GM04504 (cell line): Measurements from ENCODE around the gene USP1.

Experiments used
- DNase-seq: peaks from one replicate; pipeline ENCODE4 v3.0.0-alpha.2; 2012; ENCODE audit warnings: low read depth

Gene USP1, protein sequence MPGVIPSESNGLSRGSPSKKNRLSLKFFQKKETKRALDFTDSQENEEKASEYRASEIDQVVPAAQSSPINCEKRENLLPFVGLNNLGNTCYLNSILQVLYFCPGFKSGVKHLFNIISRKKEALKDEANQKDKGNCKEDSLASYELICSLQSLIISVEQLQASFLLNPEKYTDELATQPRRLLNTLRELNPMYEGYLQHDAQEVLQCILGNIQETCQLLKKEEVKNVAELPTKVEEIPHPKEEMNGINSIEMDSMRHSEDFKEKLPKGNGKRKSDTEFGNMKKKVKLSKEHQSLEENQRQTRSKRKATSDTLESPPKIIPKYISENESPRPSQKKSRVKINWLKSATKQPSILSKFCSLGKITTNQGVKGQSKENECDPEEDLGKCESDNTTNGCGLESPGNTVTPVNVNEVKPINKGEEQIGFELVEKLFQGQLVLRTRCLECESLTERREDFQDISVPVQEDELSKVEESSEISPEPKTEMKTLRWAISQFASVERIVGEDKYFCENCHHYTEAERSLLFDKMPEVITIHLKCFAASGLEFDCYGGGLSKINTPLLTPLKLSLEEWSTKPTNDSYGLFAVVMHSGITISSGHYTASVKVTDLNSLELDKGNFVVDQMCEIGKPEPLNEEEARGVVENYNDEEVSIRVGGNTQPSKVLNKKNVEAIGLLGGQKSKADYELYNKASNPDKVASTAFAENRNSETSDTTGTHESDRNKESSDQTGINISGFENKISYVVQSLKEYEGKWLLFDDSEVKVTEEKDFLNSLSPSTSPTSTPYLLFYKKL

GRCh38 chr1:62436466-62437272, at the start of gene USP1:
Gene USP1, plus strand, starts transcription at chr1:62437049. Its CDS starts 2,819 bp downstream, at chr1:62439868.
- DNase-seq = peak; percentile 100

GRCh38 chr1:62389531-62389930, 47.3 kb upstream of the USP1 start:
- no peak for DNase-seq

DNA sequence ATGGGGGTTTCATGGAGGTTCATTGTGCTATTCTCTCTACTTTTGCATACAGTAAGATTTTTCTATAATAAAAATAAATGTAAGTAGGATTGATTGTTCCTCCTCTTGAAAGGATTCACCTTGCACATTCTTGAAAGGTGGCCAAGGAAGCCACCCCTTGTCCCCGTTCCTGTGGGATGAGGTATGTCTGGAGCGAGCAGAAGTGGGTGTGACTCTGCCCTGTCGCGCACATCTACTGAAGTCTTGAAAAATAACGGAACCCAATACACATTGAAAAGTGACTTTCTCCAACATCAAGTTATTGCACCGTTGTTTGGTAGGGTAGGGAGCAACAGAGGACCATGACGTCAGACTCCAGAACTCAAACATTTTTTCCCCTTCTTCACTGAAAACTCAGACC, 46.8 kb upstream of the USP1 start:
- no peak for DNase-seq

- DNase-seq = no peak
Measured at GRCh38 chr1:62391369-62391971, 45.4 kb upstream of the USP1 start.

DNA sequence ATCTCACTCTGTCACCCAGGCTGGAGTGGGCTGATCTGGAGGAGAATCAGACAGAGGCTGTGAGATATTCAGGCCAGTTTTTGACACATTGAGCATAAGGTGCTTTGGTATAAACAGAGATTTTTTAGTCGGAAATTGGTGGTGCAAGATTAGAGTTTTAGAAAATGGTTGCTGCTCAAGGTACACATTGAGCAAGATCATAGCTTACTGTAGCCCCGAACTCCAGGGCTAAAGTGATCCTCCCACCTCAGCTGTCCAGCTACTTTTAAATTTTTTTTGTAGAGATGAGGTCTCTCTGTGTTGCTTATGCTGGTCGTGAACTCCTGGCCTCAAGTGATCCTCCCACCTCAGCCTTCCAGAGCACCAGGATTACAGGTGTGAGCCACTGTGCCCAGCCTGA, 43.9 kb upstream of the USP1 start:
- no peak for DNase-seq

GRCh38 chr1:62394646-62395045, 42.2 kb upstream of the USP1 start:
- no peak for DNase-seq

DNA sequence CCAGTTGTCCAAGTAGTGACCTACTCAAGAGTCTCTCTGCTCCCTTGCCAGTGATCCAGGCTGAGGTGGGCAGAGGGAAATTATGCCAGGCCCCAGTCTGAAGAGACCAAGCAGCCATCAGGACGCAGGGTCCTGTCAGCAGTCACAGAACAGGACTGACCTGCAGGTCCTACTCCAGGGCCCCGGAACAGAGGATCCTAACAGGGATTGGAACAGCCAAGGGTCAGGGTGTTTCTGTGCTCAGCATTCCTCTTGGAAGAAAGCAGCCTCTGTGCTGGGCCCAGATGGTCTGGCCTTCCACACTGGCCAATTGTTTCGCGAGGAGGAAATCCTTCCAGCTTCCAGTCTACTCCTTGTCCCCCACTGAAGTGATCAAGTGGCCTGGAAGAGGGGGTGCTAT, 41.6 kb upstream of the USP1 start:
- DNase-seq = no peak

DNA sequence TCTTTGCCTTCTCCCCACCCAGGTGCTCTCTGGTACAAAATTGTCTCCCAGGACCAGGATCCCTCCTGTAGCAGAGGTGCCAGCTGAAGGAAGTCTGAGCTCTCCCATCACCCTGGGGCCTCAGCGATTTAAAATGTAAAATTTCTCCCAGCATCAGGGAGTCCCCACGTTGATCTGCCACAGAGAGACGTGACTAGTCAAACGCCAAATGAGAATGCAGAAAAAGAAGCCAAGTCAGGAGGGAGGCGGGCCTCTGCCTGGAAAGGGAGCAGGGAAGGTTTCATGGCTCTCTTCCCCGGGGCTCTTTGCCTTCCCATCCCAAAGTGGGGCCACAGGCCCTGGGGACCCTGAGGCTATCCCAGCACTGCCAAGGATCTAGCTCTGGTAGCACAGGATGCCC, 40.0 kb upstream of the USP1 start:
- DNase-seq = no peak

DNA sequence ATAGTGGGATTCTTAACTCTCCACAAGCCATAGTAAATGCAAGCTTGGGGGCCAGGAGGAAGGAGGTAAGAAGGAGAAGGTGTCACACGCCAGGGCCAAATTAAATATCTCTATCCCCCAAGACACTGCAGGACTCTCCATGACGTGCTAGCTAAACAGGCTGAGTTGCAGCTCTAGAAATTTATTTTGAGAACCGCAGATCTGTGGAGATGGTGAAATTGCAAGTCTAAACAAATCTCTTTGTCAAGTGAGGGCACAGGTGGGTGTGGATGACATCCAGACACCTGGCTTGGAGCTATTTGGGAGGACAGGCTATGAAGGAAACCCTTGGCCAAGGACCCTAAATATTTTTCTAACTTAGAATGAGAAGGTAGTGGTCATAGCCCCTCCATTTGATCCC, 39.5 kb upstream of the USP1 start:
- no peak for DNase-seq

DNA sequence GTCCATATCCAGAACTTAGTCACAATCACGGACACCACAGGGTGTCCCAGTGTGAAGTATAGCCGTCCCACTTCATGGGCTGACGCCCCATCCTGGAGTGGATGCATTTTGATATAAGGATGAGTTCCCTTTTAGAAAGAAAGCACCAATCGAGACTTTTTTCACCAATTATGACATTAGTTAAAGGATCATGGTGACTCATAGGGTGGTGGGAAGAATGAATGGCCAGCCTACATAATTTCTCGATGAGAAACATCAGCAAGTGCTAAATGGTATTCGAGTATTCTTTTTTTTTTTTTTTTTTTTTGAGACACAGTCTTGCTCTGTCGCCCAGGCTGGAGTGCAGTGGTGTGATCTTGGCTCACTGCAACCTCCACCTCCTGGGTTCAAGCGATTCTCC, 38.5 kb upstream of the USP1 start:
- peak; percentile 63 for DNase-seq

GRCh38 chr1:62401034-62401760, 35.7 kb upstream of the USP1 start:
- no peak for DNase-seq

- DNase-seq = no peak
Measured at GRCh38 chr1:62405247-62405646, 31.6 kb upstream of the USP1 start.

GRCh38 chr1:62406576-62406975, 30.3 kb upstream of the USP1 start:
- DNase-seq = no peak

- peak; percentile 31 for DNase-seq
Measured at GRCh38 chr1:62407398-62408009, 29.3 kb upstream of the USP1 start.

DNA sequence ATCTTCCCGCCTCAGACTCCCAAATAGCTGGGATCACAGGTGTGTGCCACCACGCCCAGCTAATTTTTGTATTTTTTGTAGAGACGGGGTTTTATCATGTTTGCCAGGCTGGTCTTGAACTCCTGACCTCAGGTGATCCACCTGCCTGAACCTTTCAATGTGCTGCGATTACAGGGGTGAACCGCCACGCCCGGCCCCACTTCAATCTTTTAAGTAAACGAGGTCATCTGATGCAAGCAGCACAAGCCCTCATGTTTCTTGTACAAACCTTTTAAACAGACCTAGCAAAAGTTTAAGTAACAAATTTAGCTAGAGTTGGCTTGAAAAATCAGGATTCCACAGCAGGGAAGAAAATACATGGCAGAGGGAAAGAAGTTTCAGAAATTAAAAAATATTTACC, 21.2 kb upstream of the USP1 start:
- DNase-seq = no peak

GRCh38 chr1:62417351-62417999, 19.4 kb upstream of the USP1 start:
- no peak for DNase-seq

- DNase-seq = no peak
Measured at GRCh38 chr1:62420214-62420613, 16.6 kb upstream of the USP1 start.

- no peak for DNase-seq
Measured at GRCh38 chr1:62423580-62424242, 13.1 kb upstream of the USP1 start.

DNA sequence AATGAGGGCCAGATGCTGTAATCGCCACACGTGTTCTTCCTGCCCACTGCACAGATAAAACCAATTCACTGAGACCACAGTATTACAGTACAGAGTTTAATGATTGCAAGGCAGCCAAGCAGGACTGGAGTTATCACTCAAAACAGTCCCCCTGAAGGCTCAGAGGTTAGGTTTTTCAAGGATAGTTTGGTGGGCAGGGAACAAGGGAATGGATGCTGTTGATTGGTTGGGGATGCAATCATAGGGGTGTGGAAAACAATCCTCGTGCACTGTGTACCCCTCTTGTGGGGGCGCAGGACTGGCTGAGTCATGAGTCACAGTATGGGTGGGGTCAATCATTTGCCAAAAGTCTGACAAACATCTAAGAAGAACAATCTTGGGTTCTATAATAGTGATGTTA, 12.4 kb upstream of the USP1 start:
- DNase-seq = no peak

- no peak for DNase-seq
Measured at GRCh38 chr1:62425041-62425440, 11.8 kb upstream of the USP1 start.
